HepG2 (cell line): Measurements from ENCODE around the gene CYB5A. TPM values are rescaled to one million over a fixed set of nuclear protein-coding genes. Genes with fewer than 3 reads are reported as not detected.

ENCODE experiments used
- BCL6 ChIP-seq: IDR thresholded peaks from 2 replicates; pipeline ENCODE4 v1.6.1; 2016; ENCODE audit warnings: missing genetic modification reagents, missing compliant biosample characterization
- BORCS8-MEF2B ChIP-seq: sonication (generic); formaldehyde crosslinking; IDR thresholded peaks from 2 replicates; pipeline ENCODE4 v1.8.0; 2022; ENCODE audit warnings: mild to moderate bottlenecking, missing genetic modification reagents
- FOXJ3 ChIP-seq: sonication (generic); formaldehyde crosslinking; IDR thresholded peaks from 2 replicates; pipeline ENCODE4 v1.4.0; 2020; ENCODE audit warnings: missing genetic modification reagents, mild to moderate bottlenecking, borderline replicate concordance
- HIVEP1 ChIP-seq: sonication (generic); formaldehyde crosslinking; IDR thresholded peaks from 2 replicates; pipeline ENCODE4 v1.4.0; 2020; ENCODE audit warnings: mild to moderate bottlenecking, missing genetic modification reagents
- KMT2B ChIP-seq: IDR thresholded peaks from 2 replicates; pipeline ENCODE4 v1.6.1; 2016; ENCODE audit warnings: missing genetic modification reagents, missing compliant biosample characterization
- MLX ChIP-seq: IDR thresholded peaks from 2 replicates; pipeline ENCODE4 v1.6.1; 2016
- MNT ChIP-seq: fragments of 450-650 bp; IDR thresholded peaks from 2 replicates; pipeline ENCODE4 v1.6.1; 2016
- MYNN ChIP-seq: sonication (generic); formaldehyde crosslinking; IDR thresholded peaks from 2 replicates; pipeline ENCODE4 v1.4.0; 2020; ENCODE audit warnings: mild to moderate bottlenecking, low read depth, missing genetic modification reagents
- RFX3 ChIP-seq: IDR thresholded peaks from 2 replicates; pipeline ENCODE4 v1.6.1; 2016; ENCODE audit warnings: missing biosample characterization, missing genetic modification reagents
- SNRNP70 ChIP-seq: fragments of 200-400 bp; formaldehyde crosslinking; IDR thresholded peaks from 2 replicates; pipeline ENCODE4 v1.6.1; 2017; ENCODE audit warnings: mild to moderate bottlenecking, low read depth, low read length, moderate library complexity
- TEAD2 ChIP-seq: sonication (generic); formaldehyde crosslinking; IDR thresholded peaks from 2 replicates; pipeline ENCODE4 v1.9.0; 2021; ENCODE audit warnings: missing genetic modification reagents
- TFDP1 ChIP-seq: IDR thresholded peaks from 2 replicates; pipeline ENCODE4 v1.6.1; 2016; ENCODE audit warnings: missing compliant biosample characterization, missing genetic modification reagents, borderline replicate concordance
- TGIF2 ChIP-seq: IDR thresholded peaks from 2 replicates; pipeline ENCODE4 v1.6.1; 2016; ENCODE audit warnings: control low read depth, missing compliant biosample characterization
- ZMYM3 ChIP-seq: sonication (generic); formaldehyde crosslinking; IDR thresholded peaks from 2 replicates; pipeline ENCODE4 v1.5.1; 2020; ENCODE audit warnings: mild to moderate bottlenecking, missing genetic modification reagents
- ZNF101 ChIP-seq: sonication (generic); formaldehyde crosslinking; IDR thresholded peaks from 2 replicates; pipeline ENCODE4 v1.4.0; 2020; ENCODE audit warnings: mild to moderate bottlenecking, low read depth, missing genetic modification reagents, borderline replicate concordance
- ZNF205 ChIP-seq: IDR thresholded peaks from 2 replicates; pipeline ENCODE4 v1.6.1; 2018; ENCODE audit warnings: missing biosample characterization, missing genetic modification reagents
- ZNF207 ChIP-seq: fragments of 450-650 bp; IDR thresholded peaks from 2 replicates; pipeline ENCODE4 v1.6.1; 2016; ENCODE audit warnings: antibody characterized with exemption, borderline replicate concordance
- ZNF468 ChIP-seq: sonication (generic); formaldehyde crosslinking; IDR thresholded peaks from 2 replicates; pipeline ENCODE4 v1.8.0; 2022; ENCODE audit warnings: mild to moderate bottlenecking, moderate library complexity, missing genetic modification reagents
- ZNF496 ChIP-seq: sonication (generic); formaldehyde crosslinking; IDR thresholded peaks from 2 replicates; pipeline ENCODE4 v1.8.1; 2023; ENCODE audit warnings: mild to moderate bottlenecking, moderate library complexity, missing genetic modification reagents; ENCODE audit not compliant: insufficient replicate concordance
- ZNF564 ChIP-seq: sonication (generic); formaldehyde crosslinking; IDR thresholded peaks from 2 replicates; pipeline ENCODE4 v1.8.1; 2023; ENCODE audit warnings: mild to moderate bottlenecking, missing genetic modification reagents
- ZNF589 ChIP-seq: sonication (generic); formaldehyde crosslinking; conservative IDR thresholded peaks from 2 replicates; pipeline ENCODE4 v1.8.0; 2022; ENCODE audit warnings: mild to moderate bottlenecking, moderate library complexity, missing genetic modification reagents
- ZNF597 ChIP-seq: sonication (generic); formaldehyde crosslinking; IDR thresholded peaks from 2 replicates; pipeline ENCODE4 v1.5.0; 2020; ENCODE audit warnings: missing genetic modification reagents
- ZNF660 ChIP-seq: sonication (generic); formaldehyde crosslinking; IDR thresholded peaks from 2 replicates; pipeline ENCODE4 v1.5.1; 2020; ENCODE audit warnings: mild to moderate bottlenecking, low read depth, missing genetic modification reagents, borderline replicate concordance
- ZNF749 ChIP-seq: sonication (generic); formaldehyde crosslinking; IDR thresholded peaks from 2 replicates; pipeline ENCODE4 v1.8.0; 2022; ENCODE audit warnings: mild to moderate bottlenecking, missing genetic modification reagents, moderate library complexity, borderline replicate concordance
- polyA plus RNA-seq, 8 experiments: library from polyadenylated mRNA; depleted of rRNA in 3 of 8; stranded (reverse) in 7 of 8; unstranded in 1 of 8; fragments of >200 nt; fragmentation: Illumina TruSeq in 4 of 8; extraction: Trizol in 4 of 8; gene quantifications; 2 replicates each; pipeline versions ENCODE4 v1.2.1 to v1.2.3, GENCODE V29; 2011 to 2016; ENCODE audit warnings: low read depth in 4 of 8, missing spikeins in 1 of 8, mixed read lengths in 1 of 8; ENCODE audit not compliant: insufficient read depth in 1 of 8
- total RNA-seq, 5 experiments: library from RNA; depleted of rRNA; stranded (reverse); fragments of >200 nt; fragmentation: Illumina TruSeq; extraction: Trizol; gene quantifications; 2 replicates each; pipeline ENCODE4 v1.2.3, GENCODE V29; 2016; ENCODE audit warnings: low read depth in 1 of 5
- TF ChIP-seq, protein P1 (sequence below): sonication (generic); formaldehyde crosslinking; IDR thresholded peaks from 2 replicates; pipeline ENCODE4 v1.4.0; 2020; ENCODE audit warnings: missing genetic modification reagents

Gene CYB5A
- total and polyA plus RNA-seq, 2 of the 13 experiments (the other 11 are each of a cell fraction or from before 2014, with no cell fraction given) = 215 to 356 TPM

DNA sequence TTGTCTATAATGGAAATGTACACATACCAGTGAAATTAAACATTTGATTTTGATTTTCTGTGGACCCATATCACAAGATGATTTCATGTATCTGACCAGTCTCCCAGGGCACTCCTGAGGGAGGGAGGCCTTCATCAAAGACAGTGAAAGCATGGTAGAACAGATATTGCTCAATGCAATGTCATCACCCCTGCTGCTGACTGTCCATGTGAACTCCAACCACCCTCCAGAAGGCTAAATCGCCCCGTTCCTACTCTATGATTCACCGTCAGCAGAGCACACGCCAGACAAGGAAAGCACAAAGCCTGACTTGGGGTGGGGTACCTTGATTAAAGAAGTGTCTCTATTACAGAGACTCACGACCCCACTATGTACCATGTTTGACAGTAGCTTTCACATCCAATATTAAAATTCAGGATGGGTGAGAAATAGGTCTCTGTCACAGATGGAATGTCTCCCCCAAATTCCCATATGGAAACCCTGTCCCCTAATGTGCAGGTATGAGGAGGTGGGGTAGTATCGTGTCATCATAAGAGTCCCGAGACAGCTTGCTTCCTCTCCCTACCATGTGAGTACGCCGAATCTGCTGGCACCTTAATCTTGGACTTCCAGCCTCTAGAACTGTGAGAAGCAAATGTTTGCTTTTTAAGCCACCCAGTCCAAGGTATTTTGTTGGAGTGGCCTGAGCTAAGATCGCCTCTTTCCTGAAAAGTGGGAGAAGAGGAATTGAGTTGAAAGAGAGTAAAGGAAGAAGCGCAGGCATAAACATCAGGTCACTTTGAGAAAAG, 42.4 kb downstream of the CYB5A start (continued):
- TF ChIP-seq RFX3 (CRISPR knock-in tag) (no peak), TGIF2 (CRISPR knock-in tag) (no peak), ZNF468 (CRISPR knock-in tag) (no peak), KMT2B (CRISPR knock-in tag) (no peak), BORCS8-MEF2B (CRISPR knock-in tag) (no peak), ZNF597 (CRISPR knock-in tag) (no peak), TEAD2 (CRISPR knock-in tag) (no peak), ZNF564 (CRISPR knock-in tag) (no peak), ZMYM3 (CRISPR knock-in tag) (peak; percentile 66), HIVEP1 (no peak), ZNF101 (CRISPR knock-in tag) (no peak), ZNF205 (CRISPR knock-in tag) (no peak), ZNF660 (no peak), TFDP1 (CRISPR knock-in tag) (peak; percentile 67; the same call in 1 of the 2 replicates), MYNN (no peak), SNRNP70 (no peak), ZNF749 (no peak), FOXJ3 (CRISPR knock-in tag) (peak; percentile 34; the same call in 1 of the 2 replicates), MLX (peak; percentile 95), ZNF496 (CRISPR knock-in tag) (no peak), ZNF207 (no peak), ZNF589 (no peak; the same call in 1 of the 2 replicates), BCL6 (CRISPR knock-in tag) (peak; percentile 45; the same call in 1 of the 2 replicates), MNT (peak; percentile 33; the same call in 1 of the 2 replicates)
- TF ChIP-seq, protein P1, sequence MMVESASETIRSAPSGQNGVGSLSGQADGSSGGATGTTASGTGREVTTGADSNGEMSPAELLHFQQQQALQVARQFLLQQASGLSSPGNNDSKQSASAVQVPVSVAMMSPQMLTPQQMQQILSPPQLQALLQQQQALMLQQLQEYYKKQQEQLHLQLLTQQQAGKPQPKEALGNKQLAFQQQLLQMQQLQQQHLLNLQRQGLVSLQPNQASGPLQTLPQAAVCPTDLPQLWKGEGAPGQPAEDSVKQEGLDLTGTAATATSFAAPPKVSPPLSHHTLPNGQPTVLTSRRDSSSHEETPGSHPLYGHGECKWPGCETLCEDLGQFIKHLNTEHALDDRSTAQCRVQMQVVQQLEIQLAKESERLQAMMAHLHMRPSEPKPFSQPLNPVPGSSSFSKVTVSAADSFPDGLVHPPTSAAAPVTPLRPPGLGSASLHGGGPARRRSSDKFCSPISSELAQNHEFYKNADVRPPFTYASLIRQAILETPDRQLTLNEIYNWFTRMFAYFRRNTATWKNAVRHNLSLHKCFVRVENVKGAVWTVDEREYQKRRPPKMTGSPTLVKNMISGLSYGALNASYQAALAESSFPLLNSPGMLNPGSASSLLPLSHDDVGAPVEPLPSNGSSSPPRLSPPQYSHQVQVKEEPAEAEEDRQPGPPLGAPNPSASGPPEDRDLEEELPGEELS = peak; percentile 43; the same call in 1 of the 2 replicates
